Neural cell (in vitro differentiated cells): ENCODE results near the gene OSBPL9.

Experiments
- CTCF ChIP-seq: fragments of 450-650 bp; IDR thresholded peaks from 2 replicates; pipeline ENCODE4 v1.5.1; 2014; ENCODE audit warnings: antibody characterized with exemption, mild to moderate bottlenecking, moderate library complexity; ENCODE audit not compliant: poor library complexity, severe bottlenecking
- EP300 ChIP-seq: fragments of 450-650 bp; conservative IDR thresholded peaks from 2 replicates; pipeline ENCODE4 v1.6.1; 2014; ENCODE audit warnings: antibody characterized with exemption, mild to moderate bottlenecking, moderate library complexity; ENCODE audit not compliant: poor library complexity, severe bottlenecking
- POLR2AphosphoS5 ChIP-seq: IDR thresholded peaks from 2 replicates; pipeline ENCODE4 v1.6.1; 2012
- RAD21 ChIP-seq: fragments of 450-650 bp; conservative IDR thresholded peaks from 2 replicates; pipeline ENCODE4 v1.6.1; 2014; ENCODE audit warnings: antibody characterized with exemption, mild to moderate bottlenecking, moderate library complexity
- REST ChIP-seq: IDR thresholded peaks from 2 replicates; pipeline ENCODE4 v1.6.1; 2012; ENCODE audit warnings: borderline replicate concordance
- SMC3 ChIP-seq: fragments of 450-650 bp; conservative IDR thresholded peaks from 2 replicates; pipeline ENCODE4 v1.6.1; 2014; ENCODE audit warnings: antibody characterized with exemption, mild to moderate bottlenecking, moderate library complexity; ENCODE audit not compliant: poor library complexity
- TAF1 ChIP-seq: IDR thresholded peaks from 2 replicates; pipeline ENCODE4 v1.6.1; 2012; ENCODE audit warnings: low read depth

GRCh38 chr1:51712590-51712989 lies 95.7 kb downstream of the OSBPL9 start:
- TF ChIP-seq POLR2AphosphoS5, result no peak
- TF ChIP-seq REST, result no peak
- TF ChIP-seq TAF1, result no peak
- TF ChIP-seq CTCF, result no peak
- TF ChIP-seq SMC3, result no peak
- TF ChIP-seq RAD21, result no peak
- no peak for TF ChIP-seq EP300
